K562 (cell line): ENCODE data around the gene TSC22D1. TPM values are rescaled to one million over a fixed set of nuclear protein-coding genes. Genes with fewer than 3 reads are reported as not detected.
A peak's percentile ranks its signal among the peaks of the same experiment; 100 is the strongest.

Experiments
- DPF2 ChIP-seq: fragments of 450-650 bp; IDR thresholded peaks from 2 replicates; pipeline ENCODE4 v1.6.1; 2016
- EP400 ChIP-seq: fragments of 450-650 bp; IDR thresholded peaks from 2 replicates; pipeline ENCODE4 v1.6.1; 2017; ENCODE audit warnings: antibody characterized with exemption, mild to moderate bottlenecking, moderate library complexity
- ETV6 ChIP-seq, 3 experiments: fragments of 150-350 bp in 1 of 3; sonication (generic) in 1 of 3; formaldehyde crosslinking in 1 of 3; IDR thresholded peaks; 2 replicates each; pipeline versions ENCODE4 v1.6.1 to v1.8.0; 2014 to 2022; ENCODE audit warnings: borderline replicate concordance in 2 of 3, low read depth in 2 of 3, antibody characterized with exemption in 1 of 3, low read length in 1 of 3, mild to moderate bottlenecking in 1 of 3, missing genetic modification reagents in 1 of 3
- GATAD2A ChIP-seq: fragments of 450-650 bp; IDR thresholded peaks from 2 replicates; pipeline ENCODE4 v1.6.1; 2017
- L3MBTL2 ChIP-seq: fragments of 450-650 bp; IDR thresholded peaks from 2 replicates; pipeline ENCODE4 v1.6.1; 2016; ENCODE audit warnings: mild to moderate bottlenecking, moderate library complexity
- MEIS2 ChIP-seq: fragments of 450-650 bp; IDR thresholded peaks from 2 replicates; pipeline ENCODE4 v1.6.1; 2014; ENCODE audit warnings: mild to moderate bottlenecking; ENCODE audit not compliant: partially characterized antibody
- MYBL2 ChIP-seq, 2 experiments: fragments of 450-650 bp in 1 of 2; sonication (generic) in 1 of 2; formaldehyde crosslinking in 1 of 2; IDR thresholded peaks; 2 replicates each; pipeline versions ENCODE4 v1.6.1 to v1.8.1; 2017 to 2022; ENCODE audit warnings: borderline replicate concordance in 1 of 2, inconsistent platforms in 1 of 2, low read depth in 1 of 2, mild to moderate bottlenecking in 1 of 2, missing genetic modification reagents in 1 of 2, moderate library complexity in 1 of 2
- SPI1 ChIP-seq: IDR thresholded peaks from 2 replicates; pipeline ENCODE4 v1.6.1; 2011; ENCODE audit warnings: low read depth, low read length, control low read depth, borderline replicate concordance
- ZBTB7A ChIP-seq: IDR thresholded peaks from 2 replicates; pipeline ENCODE4 v1.6.1; 2011; ENCODE audit warnings: low read depth, mild to moderate bottlenecking, low read length, moderate library complexity, borderline replicate concordance; ENCODE audit not compliant: control insufficient read depth
- ZC3H4 ChIP-seq: sonication (generic); formaldehyde crosslinking; IDR thresholded peaks from 2 replicates; pipeline ENCODE4 v1.9.0; 2021; ENCODE audit warnings: missing genetic modification reagents, borderline replicate concordance
- ZNF12 ChIP-seq: sonication (generic); formaldehyde crosslinking; IDR thresholded peaks from 2 replicates; pipeline ENCODE4 v1.4.0; 2020; ENCODE audit warnings: mild to moderate bottlenecking, missing genetic modification reagents
- polyA plus RNA-seq, 8 experiments: library from polyadenylated mRNA; depleted of rRNA in 4 of 8; stranded (reverse) in 5 of 8; unstranded in 3 of 8; fragments of >200 nt; fragmentation: Nextera tagmentation in 2 of 8; fragmentation: Illumina TruSeq in 1 of 8; extraction: Ambion mirVana in 2 of 8; extraction: Trizol in 1 of 8; gene quantifications; 2 replicates each; pipeline versions ENCODE4 v1.2.1 to v1.2.3, GENCODE V29; 2011 to 2014; ENCODE audit warnings: inconsistent platforms in 1 of 8, missing spikeins in 1 of 8
- total RNA-seq, 7 experiments: library from RNA; depleted of rRNA in 6 of 7; stranded (reverse); fragments of >200 nt in 6 of 7; fragmentation: Illumina TruSeq in 2 of 7; extraction: Trizol in 2 of 7; gene quantifications; 2 replicates each; pipeline versions ENCODE4 v1.2.1 to v1.2.3, GENCODE V29; 2011 to 2021; ENCODE audit warnings: low replicate concordance in 1 of 7
- TF ChIP-seq, protein P1 (sequence below): fragments of 450-650 bp; formaldehyde crosslinking; IDR thresholded peaks from 2 replicates; pipeline ENCODE4 v1.4.0; 2020; ENCODE audit warnings: mild to moderate bottlenecking, moderate library complexity
- TF ChIP-seq, protein P2 (sequence below): fragments of 250-450 bp; sonication (Bioruptor Pico); IDR thresholded peaks from 2 replicates; pipeline ENCODE4 v1.8.0; 2021; ENCODE audit warnings: mild to moderate bottlenecking, moderate library complexity

The TSC22D1 gene
- total and polyA plus RNA-seq, 9 of the 15 experiments (the other 6 are each of a cell fraction or from before 2014, with no cell fraction given) = 2.6 to 19.8 (median 8.4) TPM

DNA sequence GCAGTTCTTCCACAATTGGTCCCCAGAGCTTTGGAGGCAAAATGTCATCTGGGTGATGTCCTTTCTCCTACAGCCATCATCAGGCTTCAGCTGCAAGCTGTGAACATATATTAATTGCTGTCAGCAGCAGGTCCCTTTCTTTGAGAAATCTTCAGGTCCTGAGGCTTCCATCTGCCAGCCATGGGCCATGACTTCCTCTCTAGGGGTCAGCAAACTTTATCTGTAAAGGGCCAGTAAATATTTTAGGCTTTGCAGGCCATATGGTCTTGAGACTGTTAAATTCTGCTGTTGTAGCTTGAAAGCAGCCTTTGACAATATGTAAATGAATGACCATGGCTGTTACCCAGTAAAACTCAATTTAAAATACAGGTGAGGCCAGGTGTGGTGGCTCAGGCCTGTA, 175.4 kb downstream of the TSC22D1 start (continued):
- no peak for TF ChIP-seq DPF2
- no peak for TF ChIP-seq MYBL2 (IDR thresholded peaks at IDR 0.05; ENCODE audit: low read depth)
- TF ChIP-seq MYBL2 (CRISPR knock-in tag; IDR thresholded peaks at IDR 0.05; ENCODE audit: borderline replicate concordance) = no peak
- no peak for TF ChIP-seq EP400
- TF ChIP-seq, protein P1, sequence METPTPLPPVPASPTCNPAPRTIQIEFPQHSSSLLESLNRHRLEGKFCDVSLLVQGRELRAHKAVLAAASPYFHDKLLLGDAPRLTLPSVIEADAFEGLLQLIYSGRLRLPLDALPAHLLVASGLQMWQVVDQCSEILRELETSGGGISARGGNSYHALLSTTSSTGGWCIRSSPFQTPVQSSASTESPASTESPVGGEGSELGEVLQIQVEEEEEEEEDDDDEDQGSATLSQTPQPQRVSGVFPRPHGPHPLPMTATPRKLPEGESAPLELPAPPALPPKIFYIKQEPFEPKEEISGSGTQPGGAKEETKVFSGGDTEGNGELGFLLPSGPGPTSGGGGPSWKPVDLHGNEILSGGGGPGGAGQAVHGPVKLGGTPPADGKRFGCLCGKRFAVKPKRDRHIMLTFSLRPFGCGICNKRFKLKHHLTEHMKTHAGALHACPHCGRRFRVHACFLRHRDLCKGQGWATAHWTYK = no peak
- TF ChIP-seq L3MBTL2 = no peak
- TF ChIP-seq, protein P2, sequence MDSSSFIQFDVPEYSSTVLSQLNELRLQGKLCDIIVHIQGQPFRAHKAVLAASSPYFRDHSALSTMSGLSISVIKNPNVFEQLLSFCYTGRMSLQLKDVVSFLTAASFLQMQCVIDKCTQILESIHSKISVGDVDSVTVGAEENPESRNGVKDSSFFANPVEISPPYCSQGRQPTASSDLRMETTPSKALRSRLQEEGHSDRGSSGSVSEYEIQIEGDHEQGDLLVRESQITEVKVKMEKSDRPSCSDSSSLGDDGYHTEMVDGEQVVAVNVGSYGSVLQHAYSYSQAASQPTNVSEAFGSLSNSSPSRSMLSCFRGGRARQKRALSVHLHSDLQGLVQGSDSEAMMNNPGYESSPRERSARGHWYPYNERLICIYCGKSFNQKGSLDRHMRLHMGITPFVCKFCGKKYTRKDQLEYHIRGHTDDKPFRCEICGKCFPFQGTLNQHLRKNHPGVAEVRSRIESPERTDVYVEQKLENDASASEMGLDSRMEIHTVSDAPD = no peak
- TF ChIP-seq MEIS2 = peak; percentile 11
- no peak for TF ChIP-seq ZBTB7A
- TF ChIP-seq ETV6 (IDR thresholded peaks at IDR 0.05; ENCODE audit: borderline replicate concordance in 1 of 2, low read depth in 2 of 2, low read length in 1 of 2) = no peak
- no peak for TF ChIP-seq ETV6 (CRISPR knock-in tag; IDR thresholded peaks at IDR 0.05; ENCODE audit: borderline replicate concordance)
- no peak for TF ChIP-seq ZC3H4 (CRISPR knock-in tag)
- no peak for TF ChIP-seq GATAD2A
- TF ChIP-seq SPI1 = peak; percentile 47; the same call in 1 of the 2 replicates
- TF ChIP-seq ZNF12 (CRISPR knock-in tag) = no peak
